IMR-90 (cell line): ENCODE measurements around the gene FAM241A. TPM values are rescaled to one million over a fixed set of nuclear protein-coding genes. Genes with fewer than 3 reads are reported as not detected.

Experiments used
- ATAC-seq: fragments of 200-7000 bp; cut with Tn5 transposase; 2 replicates; pipeline ENCODE4 v1.9.1; 2020; ENCODE audit warnings: low read depth, mild to moderate bottlenecking, moderate library complexity
- BruUV-seq: library from RNA; stranded (reverse); fragments of 400-500 nt; replicated peaks from 2 replicates; lab custom pipeline; 2021; lab: Mats Ljungman, UMichigan
- CTCF ChIA-PET: fragments of 300-600 bp; formaldehyde crosslinking; extraction: SDS; loops from one replicate; lab custom pipeline; 2021; ENCODE audit warnings: antibody characterized with exemption; lab: Yijun Ruan, JAX
- POLR2A ChIA-PET: fragments of 300-600 bp; sonication (Branson Sonifier 250); formaldehyde crosslinking; loops from one replicate; lab custom pipeline; 2022; ENCODE audit warnings: antibody characterized with exemption; ENCODE audit not compliant: unreplicated experiment; lab: Charles Lee
- DNase-seq: peaks from one replicate; pipeline ENCODE4 v3.0.0; 2013
- H2AFZ ChIP-seq: replicated peaks from 2 replicates; pipeline ENCODE3; 2013; ENCODE audit warnings: low read length, mild to moderate bottlenecking; ENCODE audit not compliant: poor library complexity
- H2AK5ac ChIP-seq: 2 replicates; pipeline ENCODE4 v1.6.1; 2013; ENCODE audit warnings: low read depth, low read length, inconsistent platforms
- H2AK9ac ChIP-seq: replicated peaks from 2 replicates; pipeline ENCODE3; 2013; ENCODE audit warnings: mild to moderate bottlenecking, low read depth, low read length, moderate library complexity; ENCODE audit not compliant: poor library complexity
- H2BK120ac ChIP-seq: 2 replicates; pipeline ENCODE4 v1.6.1; 2013; ENCODE audit warnings: low read depth, low read length, inconsistent platforms
- H2BK15ac ChIP-seq: 3 replicates; pipeline ENCODE4 v1.6.1; 2013; ENCODE audit warnings: low read depth, low read length, inconsistent platforms
- H2BK20ac ChIP-seq: 2 replicates; pipeline ENCODE4 v1.6.1; 2013; ENCODE audit warnings: low read depth, mild to moderate bottlenecking, inconsistent platforms, low read length, moderate library complexity
- H2BK5ac ChIP-seq: 2 replicates; pipeline ENCODE4 v1.6.1; 2013; ENCODE audit warnings: mild to moderate bottlenecking, low read depth, low read length, inconsistent platforms; ENCODE audit not compliant: poor library complexity, severe bottlenecking
- H3K14ac ChIP-seq: replicated peaks from 2 replicates; pipeline ENCODE4 v1.6.1; 2013; ENCODE audit warnings: low read depth, low read length, inconsistent platforms
- H3K18ac ChIP-seq: 2 replicates; pipeline ENCODE4 v1.6.1; 2013; ENCODE audit warnings: low read depth, low read length, control low read depth
- H3K23ac ChIP-seq: 2 replicates; pipeline ENCODE4 v1.6.1; 2013; ENCODE audit warnings: low read depth, low read length, inconsistent platforms
- H3K27ac ChIP-seq: 2 replicates; pipeline ENCODE4 v1.5.1; 2013; ENCODE audit warnings: mild to moderate bottlenecking, control low read depth, low read length; ENCODE audit not compliant: insufficient read depth
- H3K27me3 ChIP-seq: 2 replicates; pipeline ENCODE4 v1.6.1; 2013; ENCODE audit warnings: low read length; ENCODE audit not compliant: control insufficient read depth, insufficient read depth
- H3K36me3 ChIP-seq: 2 replicates; pipeline ENCODE4 v1.6.1; 2013; ENCODE audit warnings: low read length, mixed read lengths; ENCODE audit not compliant: control insufficient read depth, insufficient read depth
- H3K4ac ChIP-seq: 2 replicates; pipeline ENCODE4 v1.6.1; 2013; ENCODE audit warnings: low read depth, low read length, inconsistent platforms
- H3K4me1 ChIP-seq: 2 replicates; pipeline ENCODE4 v1.6.1; 2013; ENCODE audit warnings: low read length, mixed read lengths; ENCODE audit not compliant: control insufficient read depth, insufficient read depth
- H3K4me2 ChIP-seq: 2 replicates; pipeline ENCODE4 v1.6.1; 2013; ENCODE audit warnings: low read depth, mild to moderate bottlenecking, control low read depth, low read length, moderate library complexity
- H3K4me3 ChIP-seq: 2 replicates; pipeline ENCODE4 v1.5.1; 2013; ENCODE audit warnings: low read depth, mild to moderate bottlenecking, control low read depth, low read length, moderate library complexity; ENCODE audit not compliant: insufficient read depth
- H3K56ac ChIP-seq: 2 replicates; pipeline ENCODE4 v1.6.1; 2013; ENCODE audit warnings: low read length, inconsistent platforms; ENCODE audit not compliant: insufficient read depth; ENCODE audit errors: extremely low read depth
- H3K79me1 ChIP-seq, 2 experiments: 2 replicates each; pipeline ENCODE4 v1.6.1; 2013; ENCODE audit warnings: low read length in 2 of 2, inconsistent platforms in 1 of 2, low read depth in 1 of 2
- H3K9ac ChIP-seq: 2 replicates; pipeline ENCODE4 v1.6.1; 2013; ENCODE audit warnings: low read depth, low read length, control low read depth
- H3K9me1 ChIP-seq: 2 replicates; pipeline ENCODE4 v1.6.1; 2013; ENCODE audit warnings: low read length, inconsistent platforms; ENCODE audit not compliant: insufficient read depth
- H3K9me3 ChIP-seq: 2 replicates; pipeline ENCODE4 v1.6.1; 2013; ENCODE audit warnings: low read length; ENCODE audit not compliant: control insufficient read depth, insufficient read depth
- H4K20me1 ChIP-seq: 2 replicates; pipeline ENCODE4 v1.6.1; 2013; ENCODE audit warnings: low read length, inconsistent platforms; ENCODE audit not compliant: insufficient read depth
- H4K5ac ChIP-seq: 2 replicates; pipeline ENCODE4 v1.6.1; 2013; ENCODE audit warnings: mild to moderate bottlenecking, low read depth, low read length, control low read depth
- H4K8ac ChIP-seq, 2 experiments: 2 replicates each; pipeline ENCODE4 v1.6.1; 2013; ENCODE audit warnings: low read depth in 2 of 2, low read length in 2 of 2, control low read depth in 1 of 2, inconsistent platforms in 1 of 2
- H4K91ac ChIP-seq: 2 replicates; pipeline ENCODE4 v1.6.1; 2013; ENCODE audit warnings: low read depth, low read length, inconsistent platforms; ENCODE audit not compliant: insufficient read depth
- CHD1 ChIP-seq: IDR thresholded peaks from 2 replicates; pipeline ENCODE4 v1.6.1; 2012; ENCODE audit warnings: low read depth, low read length, improper control_type of control experiment
- FOS ChIP-seq: fragments of 150-350 bp; IDR thresholded peaks from 2 replicates; pipeline ENCODE4 v1.6.1; 2016; ENCODE audit warnings: low read depth, low read length
- MAFK ChIP-seq: IDR thresholded peaks from 2 replicates; pipeline ENCODE4 v1.6.1; 2012; ENCODE audit warnings: low read depth, low read length, improper control_type of control experiment
- WGBS, 2 experiments: methylation state at CpG; one replicate each; pipeline versions ENCODE4 v1.1.5 to v1.1.7; 2013; ENCODE audit warnings: missing lambda C conversion rate in 2 of 2; ENCODE audit not compliant: insufficient read length in 1 of 2; ENCODE audit errors: extremely low coverage in 2 of 2; 5-methylcytosine and 5-hydroxymethylcytosine counted together
- dilution Hi-C: fragments of 300-500 bp; cut with HindIII; formaldehyde crosslinking; loops from one replicate; pipeline ENCODE4 v1.14.3; 2018; ENCODE audit warnings: low sequenced_read_pairs; ENCODE audit not compliant: unreplicated experiment
- in situ Hi-C: fragments of 300-500 bp; cut with MboI; formaldehyde crosslinking; loops from 3 replicates; pipeline ENCODE4 v1.14.3; 2019; ENCODE audit warnings: low sequenced_read_pairs, inconsistent platforms, mixed read lengths
- intact Hi-C: fragments of 100-400 bp; cut with micrococcal nuclease; formaldehyde crosslinking; loops from 2 replicates; pipeline ENCODE4 v1.10.0; 2022
- polyA plus RNA-seq, 3 experiments: library from polyadenylated mRNA; depleted of rRNA; stranded (reverse); fragments of >200 nt; gene quantifications; 2 replicates each; pipeline ENCODE4 v1.2.3, GENCODE V29; 2012; ENCODE audit warnings: low replicate concordance in 1 of 3
- total RNA-seq: library from RNA; depleted of rRNA; stranded (reverse); fragments of >200 nt; gene quantifications from 2 replicates; pipeline ENCODE4 v1.2.3, GENCODE V29; 2012
- TF ChIP-seq, protein P1 (sequence below): fragments of 150-350 bp; IDR thresholded peaks from 2 replicates; pipeline ENCODE4 v1.6.1; 2017; ENCODE audit warnings: mild to moderate bottlenecking, antibody characterized with exemption, low read length, low read depth

The FAM241A gene
- total and polyA plus RNA-seq, 2 of the 4 experiments (the other 2 are of a cell fraction), result under 0.01 to 0.24 TPM

DNA sequence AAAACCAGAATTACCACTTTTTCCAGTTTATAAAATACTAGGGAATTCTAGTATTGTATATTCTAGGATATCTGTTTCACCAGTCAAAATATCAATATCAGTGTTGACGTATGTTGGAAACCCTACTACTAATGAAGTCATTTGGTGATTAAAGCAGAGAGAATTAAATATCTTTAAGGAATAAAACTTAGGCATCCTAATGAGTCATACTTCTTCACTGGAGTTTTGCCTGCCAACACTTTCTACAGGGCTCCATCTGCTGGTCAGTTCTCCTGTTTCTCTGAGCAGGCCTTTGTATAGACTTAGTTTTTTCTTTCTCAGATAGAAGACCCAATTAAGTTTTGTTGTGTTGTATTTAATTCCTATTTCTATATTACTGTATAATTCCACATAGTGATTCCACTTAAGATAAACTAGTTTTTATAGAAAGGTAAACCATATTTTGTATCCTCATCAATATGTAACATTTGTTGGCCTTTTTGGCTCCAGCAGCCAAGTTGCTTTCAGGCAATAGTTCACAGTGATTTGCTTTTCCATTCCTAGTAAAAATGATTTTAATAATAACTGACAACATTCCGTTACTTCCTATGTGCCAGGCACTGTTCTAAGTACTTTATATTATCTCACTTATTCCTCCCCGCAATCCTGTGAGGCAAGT lies 89.8 kb downstream of the FAM241A start (continued):
- no peak for TF ChIP-seq CHD1
- TF ChIP-seq FOS, result peak; percentile 89

DNA sequence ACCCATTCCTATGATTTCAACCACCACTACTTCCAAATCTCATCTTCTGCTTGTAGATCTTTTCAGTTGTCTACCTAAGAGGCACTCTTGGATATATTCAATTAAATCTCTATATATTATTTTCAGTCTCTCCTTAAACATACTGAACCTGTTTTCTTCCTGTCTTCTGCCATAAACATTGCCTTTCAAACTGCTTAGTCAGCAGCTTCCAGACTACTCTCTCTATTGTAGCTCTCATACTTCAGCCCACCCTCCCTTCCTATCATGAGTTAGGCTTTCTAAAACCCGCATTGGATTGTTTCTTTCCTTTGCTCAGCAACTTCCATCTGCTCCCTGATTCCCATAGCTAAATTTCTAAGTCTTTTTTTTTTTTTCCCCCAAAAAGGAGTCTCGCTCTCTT lies 90.8 kb downstream of the FAM241A start:
- H3K9ac ChIP-seq, result no peak overlapping the region
- no peak overlapping the region for H2BK20ac ChIP-seq
- no peak overlapping the region for H3K4me2 ChIP-seq
- no peak overlapping the region for H4K5ac ChIP-seq
- dilution Hi-C loops, result no loop called here
- H3K56ac ChIP-seq, result no peak overlapping the region
- no peak overlapping the region for H3K4ac ChIP-seq
- H2AFZ ChIP-seq, result no peak overlapping the region
- ATAC-seq (no peak), DNase-seq (no peak)
- WGBS, 2 experiments, result no CpG with 5 or more reads among the region's 2 CpGs
- H3K23ac ChIP-seq, result no peak overlapping the region
- H4K8ac ChIP-seq, result no peak overlapping the region
- in situ Hi-C loops, result no loop called here
- ChIA-PET POLR2A (no interaction called here), CTCF (interaction anchor here (0.6 to 1.6 kb wide), 3 partner anchors 9 to 136 kb away, joined by 3 to 12 read pairs (median 3); no protein-coding TSS in a partner anchor)
- H4K91ac ChIP-seq, result no peak overlapping the region
- H3K18ac ChIP-seq, result no peak overlapping the region
- TF ChIP-seq MAFK, result peak; percentile 96
- TF ChIP-seq, protein P1, sequence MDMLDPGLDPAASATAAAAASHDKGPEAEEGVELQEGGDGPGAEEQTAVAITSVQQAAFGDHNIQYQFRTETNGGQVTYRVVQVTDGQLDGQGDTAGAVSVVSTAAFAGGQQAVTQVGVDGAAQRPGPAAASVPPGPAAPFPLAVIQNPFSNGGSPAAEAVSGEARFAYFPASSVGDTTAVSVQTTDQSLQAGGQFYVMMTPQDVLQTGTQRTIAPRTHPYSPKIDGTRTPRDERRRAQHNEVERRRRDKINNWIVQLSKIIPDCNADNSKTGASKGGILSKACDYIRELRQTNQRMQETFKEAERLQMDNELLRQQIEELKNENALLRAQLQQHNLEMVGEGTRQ, result no peak
- H2BK5ac ChIP-seq, result no peak overlapping the region
- H4K20me1 ChIP-seq, result no peaks in the 10 kb centered on the region; the same call in 1 of the 2 replicates
- H2BK120ac ChIP-seq, result no peak overlapping the region
- H3K9me1 ChIP-seq, result no peaks in the 10 kb centered on the region
- no peak overlapping the region for H3K14ac ChIP-seq
- no peaks in the 10 kb centered on the region for H3K9me3 ChIP-seq
- H3K4me1 ChIP-seq, result no peaks in the 10 kb centered on the region
- H3K36me3 ChIP-seq, result no peaks in the 10 kb centered on the region
- no peak overlapping the region for H2BK15ac ChIP-seq
- H2AK9ac ChIP-seq, result no peak overlapping the region
- intact Hi-C loops, result loop anchor here (10.0 kb wide), 1 partner anchor 399 kb away; the partner anchor contains the start of genes LARP7 and ZGRF1
- no peaks in the 10 kb centered on the region for H3K27me3 ChIP-seq
- no TSS peak for BruUV-seq
- H3K27ac ChIP-seq, result no peak overlapping the region
- H2AK5ac ChIP-seq, result no peak overlapping the region
- H3K79me1 ChIP-seq, result peaks cover 12 to 18% of the 10 kb centered on the region in 2 experiments
- H3K4me3 ChIP-seq, result no peak overlapping the region
